DOHH2 (cell line): ENCODE results near the gene MED8.

Experiments
- H3F3A ChIP-seq: fragments of 200-600 bp; sonication (generic), shearing (Covaris generic); 2 replicates; pipeline ENCODE4 v1.6.0; 2016; ENCODE audit warnings: antibody characterized with exemption, mild to moderate bottlenecking; ENCODE audit not compliant: control insufficient read depth, insufficient read depth
- H3K27ac ChIP-seq: fragments of 200-600 bp; sonication (generic); 2 replicates; pipeline ENCODE4 v1.5.1; 2014; ENCODE audit warnings: low read depth, mild to moderate bottlenecking, low read length, moderate library complexity
- H3K27me3 ChIP-seq: fragments of 200-600 bp; sonication (generic); 2 replicates; pipeline ENCODE4 v1.6.1; 2014; ENCODE audit warnings: mild to moderate bottlenecking, low read length, mixed read lengths; ENCODE audit not compliant: control insufficient read depth
- H3K36me3 ChIP-seq: fragments of 200-600 bp; sonication (generic); 2 replicates; pipeline ENCODE4 v1.6.1; 2014; ENCODE audit warnings: mild to moderate bottlenecking, low read length, moderate library complexity, mixed read lengths; ENCODE audit not compliant: control insufficient read depth
- H3K4me1 ChIP-seq: fragments of 200-600 bp; sonication (generic); 2 replicates; pipeline ENCODE4 v1.6.1; 2014; ENCODE audit warnings: mild to moderate bottlenecking, low read length, mixed read lengths; ENCODE audit not compliant: control insufficient read depth
- H3K4me2 ChIP-seq: fragments of 200-600 bp; sonication (generic); 2 replicates; pipeline ENCODE4 v1.6.0; 2014; ENCODE audit warnings: mild to moderate bottlenecking, low read length, moderate library complexity
- H3K4me3 ChIP-seq: fragments of 200-600 bp; sonication (generic); 2 replicates; pipeline ENCODE4 v1.5.1; 2014; ENCODE audit warnings: mild to moderate bottlenecking, low read length, mixed read lengths
- H3K79me2 ChIP-seq: fragments of 200-600 bp; sonication (generic); 2 replicates; pipeline ENCODE4 v1.6.1; 2014; ENCODE audit warnings: mild to moderate bottlenecking, low read length, mixed read lengths; ENCODE audit not compliant: control insufficient read depth
- H3K9me2 ChIP-seq: fragments of 200-600 bp; sonication (generic); replicated peaks from 2 replicates; pipeline ENCODE4 v1.6.1; 2014; ENCODE audit warnings: mild to moderate bottlenecking, low read length, mixed read lengths; ENCODE audit not compliant: control insufficient read depth
- H3K9me3 ChIP-seq: fragments of 200-600 bp; sonication (generic); 2 replicates; pipeline ENCODE4 v1.6.1; 2014; ENCODE audit warnings: antibody characterized with exemption, low read length, mixed read lengths; ENCODE audit not compliant: control insufficient read depth, insufficient read depth
- H4K20me1 ChIP-seq: fragments of 200-600 bp; sonication (generic); 2 replicates; pipeline ENCODE4 v1.6.0; 2014; ENCODE audit warnings: low read depth, mild to moderate bottlenecking, antibody characterized with exemption, low read length, moderate library complexity; ENCODE audit not compliant: control insufficient read depth, insufficient read depth
- EZH2phosphoT487 ChIP-seq: fragments of 200-600 bp; sonication (generic); IDR thresholded peaks from 2 replicates; pipeline ENCODE4 v1.6.1; 2017; ENCODE audit warnings: borderline replicate concordance, mild to moderate bottlenecking, antibody characterized with exemption, low read length, moderate library complexity, mixed read lengths
- TF ChIP-seq, protein P1 (sequence below): fragments of 200-600 bp; sonication (generic); IDR thresholded peaks from one replicate; pipeline ENCODE4 v1.5.1; 2014; ENCODE audit warnings: antibody characterized with exemption, mild to moderate bottlenecking, low read depth, low read length; ENCODE audit not compliant: poor library complexity, severe bottlenecking

The MED8 gene

DNA sequence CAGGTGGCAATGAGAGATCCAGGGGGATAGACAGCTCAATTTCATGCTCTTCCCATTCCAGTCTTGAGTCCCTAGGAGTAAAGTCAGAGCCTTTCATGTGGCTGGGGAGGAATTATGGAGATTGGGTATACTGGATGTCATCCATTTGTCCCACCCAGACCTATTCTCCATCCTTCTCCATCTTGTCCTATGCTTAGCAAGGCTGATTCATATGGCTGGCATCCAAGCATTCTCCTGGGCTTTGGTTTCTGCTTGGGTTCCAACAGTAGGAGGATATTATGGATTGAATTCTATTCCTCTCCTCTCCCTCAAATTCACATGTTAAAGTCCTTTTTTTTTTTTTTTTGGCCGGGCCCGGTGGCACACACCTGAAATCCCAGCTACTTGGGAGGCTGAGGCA is 34.7 kb downstream of the MED8 start:
- H3F3A ChIP-seq: no peaks in the 10 kb centered on the region
- H3K4me1 ChIP-seq: peaks cover 10% of the 10 kb centered on the region
- H3K4me3 ChIP-seq: no peak overlapping the region
- no peaks in the 10 kb centered on the region for H3K27me3 ChIP-seq
- H3K9me2 ChIP-seq: no peaks in the 10 kb centered on the region
- H3K36me3 ChIP-seq: peaks cover 11% of the 10 kb centered on the region
- H3K4me2 ChIP-seq: no peak overlapping the region
- peaks cover 4% of the 10 kb centered on the region; the same call in 1 of the 2 replicates for H4K20me1 ChIP-seq
- H3K27ac ChIP-seq: no peak overlapping the region
- H3K79me2 ChIP-seq: peaks cover 15% of the 10 kb centered on the region
- H3K9me3 ChIP-seq: no peaks in the 10 kb centered on the region
- TF ChIP-seq EZH2phosphoT487: no peak
- TF ChIP-seq, protein P1, sequence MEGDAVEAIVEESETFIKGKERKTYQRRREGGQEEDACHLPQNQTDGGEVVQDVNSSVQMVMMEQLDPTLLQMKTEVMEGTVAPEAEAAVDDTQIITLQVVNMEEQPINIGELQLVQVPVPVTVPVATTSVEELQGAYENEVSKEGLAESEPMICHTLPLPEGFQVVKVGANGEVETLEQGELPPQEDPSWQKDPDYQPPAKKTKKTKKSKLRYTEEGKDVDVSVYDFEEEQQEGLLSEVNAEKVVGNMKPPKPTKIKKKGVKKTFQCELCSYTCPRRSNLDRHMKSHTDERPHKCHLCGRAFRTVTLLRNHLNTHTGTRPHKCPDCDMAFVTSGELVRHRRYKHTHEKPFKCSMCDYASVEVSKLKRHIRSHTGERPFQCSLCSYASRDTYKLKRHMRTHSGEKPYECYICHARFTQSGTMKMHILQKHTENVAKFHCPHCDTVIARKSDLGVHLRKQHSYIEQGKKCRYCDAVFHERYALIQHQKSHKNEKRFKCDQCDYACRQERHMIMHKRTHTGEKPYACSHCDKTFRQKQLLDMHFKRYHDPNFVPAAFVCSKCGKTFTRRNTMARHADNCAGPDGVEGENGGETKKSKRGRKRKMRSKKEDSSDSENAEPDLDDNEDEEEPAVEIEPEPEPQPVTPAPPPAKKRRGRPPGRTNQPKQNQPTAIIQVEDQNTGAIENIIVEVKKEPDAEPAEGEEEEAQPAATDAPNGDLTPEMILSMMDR: no peak

DNA sequence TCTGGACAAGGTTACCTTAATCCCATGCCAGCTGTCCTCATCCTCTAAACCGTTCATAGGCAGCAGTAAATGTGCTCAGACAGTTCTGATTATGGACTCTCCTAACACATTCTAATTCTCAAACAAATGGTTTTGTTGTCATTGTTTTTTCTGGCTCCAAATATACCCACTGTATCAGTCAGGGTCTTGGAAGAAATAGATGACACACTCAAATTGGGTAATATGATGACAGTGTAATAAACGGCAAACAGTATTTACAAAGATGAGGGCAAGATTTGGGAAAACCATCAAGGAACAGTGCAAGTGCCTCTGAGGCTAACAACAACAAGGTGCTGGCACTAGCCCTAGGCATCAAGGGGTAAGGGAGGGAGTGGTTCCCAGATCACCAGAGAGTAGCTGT is 35.1 kb downstream of the MED8 start:
- H3K36me3 ChIP-seq: peaks cover 6% of the 10 kb centered on the region
- no peak overlapping the region for H3K4me3 ChIP-seq
- no peaks in the 10 kb centered on the region for H3K9me3 ChIP-seq
- H3K4me1 ChIP-seq: peaks cover 6% of the 10 kb centered on the region
- no peaks in the 10 kb centered on the region for H3F3A ChIP-seq
- H3K4me2 ChIP-seq: no peak overlapping the region
- H3K9me2 ChIP-seq: no peaks in the 10 kb centered on the region
- no peak overlapping the region for H3K27ac ChIP-seq
- no peaks in the 10 kb centered on the region for H4K20me1 ChIP-seq
- TF ChIP-seq EZH2phosphoT487: no peak
- TF ChIP-seq, protein P1: no peak
- H3K27me3 ChIP-seq: no peaks in the 10 kb centered on the region
- peaks cover 11% of the 10 kb centered on the region for H3K79me2 ChIP-seq

DNA sequence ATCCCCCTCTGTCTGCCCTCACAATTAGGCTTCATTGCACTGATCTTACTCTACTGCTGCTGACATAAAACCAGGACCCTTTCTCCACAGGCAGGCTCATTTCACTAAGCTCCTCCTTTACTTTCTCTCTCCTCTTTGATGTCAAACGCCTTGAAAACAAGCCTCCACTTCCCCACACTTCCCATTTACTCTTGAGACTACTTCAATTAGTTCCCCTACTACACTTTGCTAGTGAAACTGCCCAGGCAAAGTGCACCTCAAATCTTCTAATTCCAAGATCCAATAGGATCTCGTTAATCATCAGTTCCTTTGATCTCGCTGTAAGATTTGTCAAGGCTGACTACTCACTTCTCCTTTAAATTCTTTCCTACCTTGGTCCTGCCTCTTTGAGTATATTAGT is 36.7 kb downstream of the MED8 start:
- TF ChIP-seq, protein P1: no peak
- TF ChIP-seq EZH2phosphoT487: no peak
- H3K27ac ChIP-seq: no peak overlapping the region
- H3K9me2 ChIP-seq: no peaks in the 10 kb centered on the region
- H3K79me2 ChIP-seq: peaks cover 2% of the 10 kb centered on the region; the same call in 1 of the 2 replicates
- no peaks in the 10 kb centered on the region for H3K27me3 ChIP-seq
- H3K9me3 ChIP-seq: no peaks in the 10 kb centered on the region
- H3K4me1 ChIP-seq: peaks cover 3% of the 10 kb centered on the region
- H3K4me3 ChIP-seq: no peak overlapping the region
- no peaks in the 10 kb centered on the region for H4K20me1 ChIP-seq
- H3K4me2 ChIP-seq: no peak overlapping the region
- no peaks in the 10 kb centered on the region for H3K36me3 ChIP-seq
- no peaks in the 10 kb centered on the region for H3F3A ChIP-seq

DNA sequence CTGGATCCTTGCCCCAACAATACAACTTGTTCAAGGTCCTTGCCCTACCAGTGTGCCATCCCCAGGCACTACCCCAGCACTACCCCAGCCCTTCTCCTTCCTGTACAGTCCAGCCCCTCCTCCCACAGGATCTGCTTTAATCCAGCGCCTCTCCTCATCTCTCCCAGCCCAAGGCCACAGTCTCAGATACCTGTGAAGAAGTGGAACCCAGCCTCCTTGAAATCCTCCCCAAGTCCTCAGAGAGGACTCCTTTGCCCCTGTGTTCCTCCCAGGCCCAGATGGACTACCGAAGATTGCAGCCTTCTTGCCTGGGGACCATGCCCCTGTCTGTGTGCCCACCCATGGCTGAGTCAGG is 37.3 kb downstream of the MED8 start:
- no peak overlapping the region for H3K27ac ChIP-seq
- no peaks in the 10 kb centered on the region for H3K4me1 ChIP-seq
- H3K9me3 ChIP-seq: no peaks in the 10 kb centered on the region
- no peak overlapping the region for H3K4me3 ChIP-seq
- H3K27me3 ChIP-seq: no peaks in the 10 kb centered on the region
- H4K20me1 ChIP-seq: no peaks in the 10 kb centered on the region
- no peak for TF ChIP-seq EZH2phosphoT487
- TF ChIP-seq, protein P1: no peak
- no peaks in the 10 kb centered on the region for H3K9me2 ChIP-seq
- H3F3A ChIP-seq: no peaks in the 10 kb centered on the region
- H3K4me2 ChIP-seq: no peak overlapping the region
- H3K36me3 ChIP-seq: no peaks in the 10 kb centered on the region
- H3K79me2 ChIP-seq: no peaks in the 10 kb centered on the region
